MG63 (cell line): ENCODE measurements around the gene CERKL. TPM values are rescaled to one million over a fixed set of nuclear protein-coding genes. Genes with fewer than 3 reads are reported as not detected.
A peak's percentile ranks its signal among the peaks of the same experiment; 100 is the strongest.
"Not testable (repeated sequence)": the region's sequence is repeated elsewhere in the genome, so short reads cannot be mapped to it uniquely, and the experiment has no call there.

Experiments
- DNase-seq: peaks from one replicate; pipeline ENCODE4 v3.0.0-alpha.2; 2020
- H3K27me3 ChIP-seq: fragments of 250-450 bp; sonication (Bioruptor Pico); 2 replicates; pipeline ENCODE4 v1.5.1; 2020; ENCODE audit warnings: mild to moderate bottlenecking, moderate library complexity
- H3K36me3 ChIP-seq: fragments of 250-450 bp; sonication (Bioruptor Pico); 2 replicates; pipeline ENCODE4 v1.5.1; 2020; ENCODE audit warnings: mild to moderate bottlenecking, moderate library complexity
- H3K4me3 ChIP-seq: fragments of 250-450 bp; sonication (Bioruptor Pico); 2 replicates; pipeline ENCODE4 v1.5.1; 2020; ENCODE audit warnings: mild to moderate bottlenecking, moderate library complexity
- H3K9me3 ChIP-seq: fragments of 250-450 bp; sonication (Bioruptor Pico); 2 replicates; pipeline ENCODE4 v1.5.1; 2020; ENCODE audit warnings: mild to moderate bottlenecking, moderate library complexity
- total RNA-seq: library from RNA; depleted of rRNA; stranded (reverse); fragments of >200 nt; shearing (Covaris generic); gene quantifications from 2 replicates; pipeline ENCODE4 v1.2.3, GENCODE V29; 2014; ENCODE audit warnings: low replicate concordance; rRNA removed

Gene CERKL
- not detected in 2 replicates for total RNA-seq

- Histone ChIP-seq H3K9me3 (no peaks in the 10 kb centered on the region; the same call in 1 of the 2 replicates), H3K27me3 (no peaks in the 10 kb centered on the region; the same call in 1 of the 2 replicates)
- peak; percentile 67 for DNase-seq
These were observed at the start of gene CERKL for GRCh38 chr2:181656450-181657291. Gene CERKL (minus strand): TSS chr2:181657105. CDS start chr2:181657006, 99 bp downstream.

GRCh38 chr2:181702519-181702918 is 45.6 kb upstream of the CERKL start:
- not testable (repeated sequence) for H3K36me3 ChIP-seq, H3K27me3 ChIP-seq, H3K9me3 ChIP-seq, DNase-seq, H3K4me3 ChIP-seq

More at GRCh38 chr2:181656450-181657291, at the start of gene CERKL:
- Histone ChIP-seq H3K36me3 (no peaks in the 10 kb centered on the region), H3K4me3 (peak within 1 kb of the TSS; percentile 52)

DNA sequence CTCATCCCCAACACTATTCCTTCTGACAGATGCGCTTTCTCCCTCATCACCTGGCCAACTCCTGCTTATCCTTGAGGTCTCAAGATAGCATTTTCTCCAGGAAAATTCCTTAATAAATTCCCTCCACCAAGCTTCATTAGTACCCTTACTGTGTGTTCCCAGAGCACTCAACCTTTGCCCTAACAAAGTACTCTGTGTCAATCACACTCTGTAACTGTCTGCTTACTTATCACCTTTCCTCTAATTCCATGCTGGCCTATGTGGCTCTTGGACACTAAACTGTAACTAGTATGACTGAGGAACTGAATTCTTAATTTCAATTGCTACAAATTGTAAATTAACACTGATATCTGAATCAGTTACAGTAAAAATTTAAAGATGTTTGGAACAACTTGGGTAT is 41.3 kb upstream of the CERKL start:
- no peak for DNase-seq
- no peaks in the 10 kb centered on the region for H3K36me3 ChIP-seq
- no peaks in the 10 kb centered on the region for H3K9me3 ChIP-seq
- H3K27me3 ChIP-seq, result peaks cover 2% of the 10 kb centered on the region; the same call in 1 of the 2 replicates
- no peak overlapping the region for H3K4me3 ChIP-seq

DNA sequence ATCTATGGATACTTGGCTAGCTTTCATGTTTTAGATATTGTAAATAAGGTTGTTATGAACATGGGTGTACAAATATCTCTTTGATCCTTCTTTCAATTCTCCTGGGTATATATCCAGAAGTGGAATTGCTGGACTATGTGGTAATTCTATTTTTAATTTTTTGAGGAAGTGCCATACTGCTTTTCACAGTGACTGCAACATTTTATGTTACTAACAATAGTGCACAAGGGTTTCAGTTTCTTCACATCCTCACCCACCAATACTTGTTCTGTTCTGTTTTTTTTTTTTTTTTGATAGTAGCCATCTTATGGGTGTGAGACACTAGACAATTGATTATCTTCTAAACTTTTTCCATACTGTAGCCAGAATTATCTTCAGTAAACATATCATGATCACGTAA is 40.7 kb upstream of the CERKL start:
- no peaks in the 10 kb centered on the region for H3K36me3 ChIP-seq
- H3K4me3 ChIP-seq, result no peak overlapping the region
- peaks cover 2% of the 10 kb centered on the region; the same call in 1 of the 2 replicates for H3K27me3 ChIP-seq
- H3K9me3 ChIP-seq, result no peaks in the 10 kb centered on the region
- DNase-seq, result no peak

DNA sequence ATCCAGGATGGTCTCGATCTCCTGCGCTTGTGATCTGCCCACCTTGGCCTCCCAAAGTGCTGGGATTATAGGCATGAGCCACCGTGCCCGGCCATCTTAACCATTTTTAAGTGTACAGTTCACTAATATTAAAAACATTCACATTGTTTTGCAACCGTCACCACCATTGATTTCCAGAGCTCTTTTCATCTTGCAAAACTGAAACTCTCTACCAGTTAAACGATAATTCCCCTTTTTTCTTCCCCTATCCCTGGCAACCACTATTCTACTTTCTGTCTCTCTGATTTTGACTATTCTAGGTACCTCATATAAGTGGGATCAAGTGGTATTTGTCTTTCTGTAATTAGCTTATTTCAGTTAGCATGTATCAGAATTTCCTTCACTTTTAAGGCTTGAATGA is 40.2 kb upstream of the CERKL start:
- DNase-seq, result no peak
- no peaks in the 10 kb centered on the region for H3K9me3 ChIP-seq
- peaks cover 2% of the 10 kb centered on the region; the same call in 1 of the 2 replicates for H3K27me3 ChIP-seq
- no peaks in the 10 kb centered on the region for H3K36me3 ChIP-seq
- no peak overlapping the region for H3K4me3 ChIP-seq

DNA sequence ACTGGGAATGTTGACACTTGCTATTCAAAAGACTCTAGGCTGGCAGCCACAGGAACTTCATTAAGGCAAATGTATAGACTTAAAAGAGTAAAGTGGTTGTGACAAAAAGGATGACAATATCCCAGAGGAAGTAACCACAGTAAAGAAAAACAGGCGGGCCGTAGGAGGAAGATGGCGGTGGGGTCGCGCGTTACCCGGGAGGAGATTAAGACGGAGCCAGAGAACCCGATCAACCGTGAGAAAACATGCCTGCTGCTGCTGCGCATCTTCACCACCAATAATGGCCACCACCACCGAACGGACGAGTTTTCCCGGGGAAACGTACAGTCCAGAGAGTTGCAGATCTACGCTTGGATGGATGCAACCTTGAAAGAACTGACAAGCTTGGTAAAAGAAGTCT is 37.4 kb upstream of the CERKL start:
- H3K4me3 ChIP-seq, result no peak overlapping the region
- no peaks in the 10 kb centered on the region for H3K9me3 ChIP-seq
- no peak for DNase-seq
- H3K27me3 ChIP-seq, result peaks cover 2% of the 10 kb centered on the region; the same call in 1 of the 2 replicates
- H3K36me3 ChIP-seq, result no peaks in the 10 kb centered on the region

DNA sequence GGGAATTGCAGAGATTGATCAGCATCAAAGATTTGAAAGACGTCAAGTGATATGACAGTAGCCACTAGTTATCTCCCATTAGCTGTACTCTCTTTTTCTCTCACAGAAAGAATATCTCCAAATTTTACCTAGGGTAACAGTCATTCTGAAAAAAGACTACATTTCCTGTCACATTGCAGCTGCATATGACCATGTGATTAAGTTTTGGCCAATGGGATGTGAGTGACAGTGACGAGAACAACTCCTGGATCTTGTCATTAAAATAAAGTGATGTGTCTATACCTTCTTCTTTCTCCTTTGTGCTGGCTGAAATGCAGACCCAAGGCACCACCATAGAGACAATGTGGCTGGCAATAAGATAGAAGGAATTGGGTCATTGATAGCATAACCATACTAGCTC is 34.0 kb upstream of the CERKL start:
- Histone ChIP-seq H3K4me3 (no peak overlapping the region), H3K27me3 (no peaks in the 10 kb centered on the region; the same call in 1 of the 2 replicates), H3K9me3 (no peaks in the 10 kb centered on the region), H3K36me3 (no peaks in the 10 kb centered on the region)
- DNase-seq, result no peak

- Histone ChIP-seq H3K4me3 (no peak overlapping the region), H3K9me3 (no peaks in the 10 kb centered on the region)
These were observed 29.8 kb upstream of the CERKL start for GRCh38 chr2:181686576-181687185.

DNA sequence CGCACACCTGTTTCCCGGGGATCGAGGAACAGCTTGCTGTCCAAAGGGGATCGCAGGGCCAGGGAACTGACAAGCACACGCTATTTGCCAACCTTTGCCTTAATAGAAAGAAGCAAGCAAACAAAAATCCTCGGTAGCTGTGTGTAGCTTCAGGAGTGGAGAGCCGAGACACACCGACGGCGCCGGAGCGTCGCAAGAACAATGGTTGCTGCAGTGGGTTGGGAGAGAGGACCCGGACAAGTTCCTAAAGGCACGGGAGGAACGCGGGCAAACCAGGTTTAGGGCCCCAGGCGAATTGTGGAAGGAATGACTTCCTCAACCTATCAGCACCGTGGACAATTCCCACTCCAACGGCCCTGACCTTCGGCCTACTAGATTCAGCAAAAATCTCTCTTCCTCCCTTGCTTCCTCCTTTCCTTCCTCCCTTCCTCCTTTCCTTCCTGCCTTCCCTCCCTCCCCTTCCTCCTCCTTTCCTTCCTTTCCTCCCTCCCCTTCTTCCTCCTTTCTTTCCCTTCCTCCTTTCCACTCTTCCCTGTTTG is 28.3 kb upstream of the CERKL start:
- no peaks in the 10 kb centered on the region for H3K36me3 ChIP-seq
- H3K9me3 ChIP-seq, result no peaks in the 10 kb centered on the region
- no peak overlapping the region for H3K4me3 ChIP-seq
- no peak for DNase-seq
- H3K27me3 ChIP-seq, result peaks cover 30% of the 10 kb centered on the region

More at GRCh38 chr2:181686576-181687185, 29.8 kb upstream of the CERKL start:
- H3K36me3 ChIP-seq, result no peaks in the 10 kb centered on the region
- H3K27me3 ChIP-seq, result peaks cover 17% of the 10 kb centered on the region
- no peak for DNase-seq

GRCh38 chr2:181684454-181685149 is 27.7 kb upstream of the CERKL start:
- Histone ChIP-seq H3K27me3 (peaks cover 36% of the 10 kb centered on the region), H3K4me3 (no peak overlapping the region), H3K36me3 (no peaks in the 10 kb centered on the region), H3K9me3 (no peaks in the 10 kb centered on the region)
- DNase-seq, result no peak

DNA sequence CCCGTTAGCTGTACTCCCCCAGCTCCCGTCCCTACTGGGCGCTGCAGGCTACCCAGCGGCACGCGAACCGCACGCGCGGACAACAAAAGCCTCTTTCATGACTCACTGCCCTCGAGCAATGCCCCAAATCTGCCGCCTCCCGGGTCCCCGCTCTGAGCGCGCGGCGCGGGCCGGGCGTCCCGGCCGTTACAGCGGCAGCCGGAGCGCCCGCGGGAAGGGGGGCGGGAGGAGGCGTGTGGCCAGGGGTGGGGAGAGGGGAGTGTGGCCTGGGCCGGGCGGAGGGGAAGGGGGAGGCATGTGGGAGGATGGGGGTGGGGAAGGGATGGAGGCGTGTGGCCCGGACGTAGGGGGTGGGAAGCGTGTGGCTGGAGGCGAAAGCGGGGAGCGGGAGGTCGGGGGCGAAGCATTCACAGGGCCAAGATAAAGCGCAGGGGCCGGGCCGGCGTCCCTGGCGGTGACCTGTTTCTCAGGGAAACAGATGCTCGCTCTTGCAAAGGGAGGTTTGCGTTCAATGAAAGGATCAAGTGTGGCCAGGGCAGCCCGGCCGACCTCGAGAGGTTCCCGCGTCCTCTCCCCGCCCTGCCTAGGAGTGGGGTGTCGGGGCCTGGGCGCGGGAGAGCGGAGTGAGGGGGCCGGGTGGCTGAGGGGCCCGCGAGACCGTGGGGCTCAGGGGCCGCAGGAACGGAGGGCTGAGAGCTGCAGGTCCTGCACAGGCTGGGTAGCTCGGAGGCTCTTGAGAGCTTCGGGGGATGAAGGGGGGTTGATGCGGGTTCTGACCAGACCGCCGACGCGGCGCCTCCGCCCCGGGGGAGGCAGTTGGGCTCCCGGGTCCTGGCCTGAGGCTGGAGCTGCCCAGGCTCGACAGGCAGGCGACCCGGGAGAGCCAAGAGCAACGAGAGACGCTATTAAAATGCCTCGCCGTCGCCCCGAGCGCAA is 26.9 kb upstream of the CERKL start:
- Histone ChIP-seq H3K27me3 (peaks cover 43% of the 10 kb centered on the region), H3K4me3 (0 out of 2 replicates have a peak overlapping the region, but pooled peaks have one; percentile 15)
- DNase-seq, result peak; percentile 66

GRCh38 chr2:181682795-181683517 is 26.1 kb upstream of the CERKL start:
- no peak for DNase-seq
- Histone ChIP-seq H3K36me3 (no peaks in the 10 kb centered on the region), H3K4me3 (0 out of 2 replicates have a peak overlapping the region, but pooled peaks have one; percentile 15), H3K27me3 (peaks cover 51% of the 10 kb centered on the region), H3K9me3 (no peaks in the 10 kb centered on the region; the same call in 1 of the 2 replicates)

More for the DNA sequence above, 26.9 kb upstream of the CERKL start:
- Histone ChIP-seq H3K36me3 (no peaks in the 10 kb centered on the region), H3K9me3 (no peaks in the 10 kb centered on the region)

DNA sequence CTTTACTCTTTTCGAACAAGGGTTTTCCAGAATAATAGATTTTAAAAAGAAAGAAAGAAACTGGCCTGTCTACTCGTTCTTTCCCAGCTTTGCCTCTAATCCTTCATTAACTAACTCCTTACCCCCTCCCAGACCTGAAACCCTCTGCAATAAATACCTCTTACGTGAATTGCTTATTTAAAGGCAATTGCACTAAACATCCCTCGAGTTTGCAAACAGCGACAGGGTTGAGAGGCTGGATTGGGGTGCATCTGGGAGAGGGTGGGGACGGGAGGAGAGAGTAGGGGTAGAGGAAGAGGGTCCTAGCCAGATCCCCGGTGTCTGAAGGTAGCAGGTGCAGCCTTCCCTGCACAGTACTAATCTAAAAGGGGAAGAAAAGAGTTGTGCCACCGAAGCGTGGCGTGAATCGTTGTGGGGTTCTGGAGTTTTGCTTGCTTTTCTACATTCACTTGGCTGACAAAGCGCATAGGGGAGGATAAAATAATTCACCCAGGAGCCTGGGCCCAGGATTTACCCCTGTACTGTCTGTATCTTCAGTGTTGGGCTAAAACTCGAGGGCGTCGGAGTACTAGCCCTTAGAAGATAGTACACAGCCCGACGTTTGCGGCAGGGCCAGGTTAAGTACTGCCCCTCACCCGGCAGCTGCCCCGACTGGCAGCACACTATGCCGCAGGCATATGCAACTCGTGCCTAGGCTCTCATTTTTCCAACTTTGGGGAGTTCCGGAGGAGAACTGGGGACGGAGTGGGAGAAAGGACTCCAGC is 25.3 kb upstream of the CERKL start:
- Histone ChIP-seq H3K9me3 (no peaks in the 10 kb centered on the region; the same call in 1 of the 2 replicates), H3K36me3 (no peaks in the 10 kb centered on the region), H3K27me3 (peaks cover 58% of the 10 kb centered on the region), H3K4me3 (no peak overlapping the region)
- DNase-seq, result no peak
